Measurements from ENCODE around the gene RUSF1.

Gene RUSF1

GRCh38 chr16:31467151-31467773 is 40.9 kb downstream of the RUSF1 start:
- TF ChIP-seq POLR2AphosphoS5 (IDR thresholded peaks at IDR 0.05; ENCODE audit: low read depth, low read length) (no peak), FOXP2 (optimal IDR thresholded peaks at IDR 0.05; ENCODE audit: borderline replicate concordance, extremely low read depth, extremely low read length, insufficient read depth) (no peak), SIN3A (IDR thresholded peaks at IDR 0.05; ENCODE audit: borderline replicate concordance, insufficient read depth, low read length) (no peak), TAF1 (IDR thresholded peaks at IDR 0.05; ENCODE audit: borderline replicate concordance, insufficient read depth, low read length) (no peak), REST (IDR thresholded peaks at IDR 0.05; ENCODE audit: insufficient read depth in 1 of 2, low read depth in 2 of 2, low read length in 2 of 2) (no peak)

GRCh38 chr16:31466381-31466841 is 41.8 kb downstream of the RUSF1 start:
- TF ChIP-seq REST (IDR thresholded peaks at IDR 0.05; ENCODE audit: insufficient read depth in 1 of 2, low read depth in 2 of 2, low read length in 2 of 2): no peak
- no peak for TF ChIP-seq POLR2AphosphoS5 (IDR thresholded peaks at IDR 0.05; ENCODE audit: low read depth, low read length)
- TF ChIP-seq FOXP2 (optimal IDR thresholded peaks at IDR 0.05; ENCODE audit: borderline replicate concordance, extremely low read depth, extremely low read length, insufficient read depth): no peak
- no peak for TF ChIP-seq TAF1 (IDR thresholded peaks at IDR 0.05; ENCODE audit: borderline replicate concordance, insufficient read depth, low read length)
- no peak for TF ChIP-seq SIN3A (IDR thresholded peaks at IDR 0.05; ENCODE audit: borderline replicate concordance, insufficient read depth, low read length)

- no peak for TF ChIP-seq POLR2AphosphoS5 (IDR thresholded peaks at IDR 0.05; ENCODE audit: low read depth, low read length)
- no peak for TF ChIP-seq FOXP2 (optimal IDR thresholded peaks at IDR 0.05; ENCODE audit: borderline replicate concordance, extremely low read depth, extremely low read length, insufficient read depth)
- TF ChIP-seq REST (IDR thresholded peaks at IDR 0.05; ENCODE audit: insufficient read depth in 1 of 2, low read depth in 2 of 2, low read length in 2 of 2): no peak
- no peak for TF ChIP-seq SIN3A (IDR thresholded peaks at IDR 0.05; ENCODE audit: borderline replicate concordance, insufficient read depth, low read length)
- TF ChIP-seq TAF1 (IDR thresholded peaks at IDR 0.05; ENCODE audit: borderline replicate concordance, insufficient read depth, low read length): no peak
Observed at GRCh38 chr16:31465788-31466370, 42.3 kb downstream of the RUSF1 start.

- no peak for TF ChIP-seq REST (IDR thresholded peaks at IDR 0.05; ENCODE audit: insufficient read depth in 1 of 2, low read depth in 2 of 2, low read length in 2 of 2)
- TF ChIP-seq POLR2AphosphoS5 (IDR thresholded peaks at IDR 0.05; ENCODE audit: low read depth, low read length): no peak
- no peak for TF ChIP-seq TAF1 (IDR thresholded peaks at IDR 0.05; ENCODE audit: borderline replicate concordance, insufficient read depth, low read length)
- TF ChIP-seq FOXP2 (optimal IDR thresholded peaks at IDR 0.05; ENCODE audit: borderline replicate concordance, extremely low read depth, extremely low read length, insufficient read depth): no peak
- TF ChIP-seq SIN3A (IDR thresholded peaks at IDR 0.05; ENCODE audit: borderline replicate concordance, insufficient read depth, low read length): no peak
Observed at GRCh38 chr16:31464781-31465260, 43.4 kb downstream of the RUSF1 start.
